SK-N-DZ (cell line): ENCODE results near the gene PKDREJ. TPM values are rescaled to one million over a fixed set of nuclear protein-coding genes. Genes with fewer than 3 reads are reported as not detected.
"Not testable (repeated sequence)": the region's sequence is repeated elsewhere in the genome, so short reads cannot be mapped to it uniquely, and the experiment has no call there.

Experiments used
- DNase-seq: peaks from one replicate; pipeline ENCODE4 v3.0.0-alpha.2; 2015; ENCODE audit warnings: low spot score
- polyA plus RNA-seq, 2 experiments: library from polyadenylated mRNA; depleted of rRNA; stranded (reverse); fragments of >200 nt; gene quantifications; 2 replicates each; pipeline ENCODE4 v1.2.3, GENCODE V29; 2014

Gene PKDREJ, protein sequence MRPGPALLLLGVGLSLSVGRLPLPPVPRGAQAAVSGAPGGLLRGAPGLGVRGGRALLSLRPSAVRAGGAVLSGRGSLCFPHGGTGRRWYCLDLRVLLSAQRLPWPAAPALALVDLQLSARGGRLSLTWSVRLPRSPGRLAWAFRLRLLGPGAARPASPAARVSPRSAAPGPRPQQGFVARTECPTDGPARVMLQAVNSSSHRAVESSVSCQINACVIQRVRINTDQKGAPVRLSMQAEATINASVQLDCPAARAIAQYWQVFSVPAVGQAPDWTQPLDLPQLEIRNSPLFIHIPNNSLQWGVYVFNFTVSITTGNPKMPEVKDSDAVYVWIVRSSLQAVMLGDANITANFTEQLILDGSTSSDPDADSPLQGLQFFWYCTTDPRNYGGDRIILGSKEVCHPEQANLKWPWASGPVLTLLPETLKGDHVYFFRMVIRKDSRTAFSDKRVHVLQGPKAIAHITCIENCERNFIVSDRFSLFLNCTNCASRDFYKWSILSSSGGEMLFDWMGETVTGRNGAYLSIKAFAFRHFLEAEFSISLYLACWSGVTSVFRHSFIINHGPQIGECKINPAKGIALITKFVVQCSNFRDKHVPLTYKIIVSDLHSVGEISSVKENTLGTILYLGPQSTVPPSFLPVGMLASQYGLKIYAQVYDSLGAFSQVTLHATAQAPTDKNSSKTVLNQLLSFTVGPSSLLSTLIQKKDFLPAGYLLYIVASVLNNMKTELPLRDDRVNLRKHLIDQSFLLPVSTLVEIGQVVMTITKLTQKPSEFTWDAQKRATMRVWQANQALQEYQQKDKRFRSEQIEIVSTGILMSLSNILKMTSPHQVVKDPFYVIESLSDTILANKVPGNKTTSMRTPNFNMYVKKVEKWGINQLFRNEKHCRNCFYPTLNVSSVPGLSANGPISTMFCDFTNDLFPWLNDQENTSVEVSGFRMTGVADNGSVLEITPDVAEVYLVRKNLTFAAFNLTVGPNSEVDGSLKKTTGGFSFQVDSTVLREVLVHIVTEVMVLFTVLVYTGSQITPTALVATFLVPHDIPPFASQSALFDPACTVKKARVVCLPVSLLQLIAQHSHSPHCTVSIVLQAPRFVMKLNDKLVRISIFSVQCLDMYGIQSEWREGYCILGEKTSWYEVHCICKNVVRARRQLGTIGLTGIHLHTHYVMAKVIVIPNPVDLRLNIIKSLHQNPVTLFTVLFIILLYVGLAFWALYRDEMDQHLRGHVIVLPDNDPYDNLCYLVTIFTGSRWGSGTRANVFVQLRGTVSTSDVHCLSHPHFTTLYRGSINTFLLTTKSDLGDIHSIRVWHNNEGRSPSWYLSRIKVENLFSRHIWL (N-terminal part only)
- not detected in 2 replicates for polyA plus RNA-seq (2014; cell fraction: cytosol; rRNA removed)
- polyA plus RNA-seq (2014; cell fraction: nucleus; rRNA removed) = not detected in 2 replicates

DNA sequence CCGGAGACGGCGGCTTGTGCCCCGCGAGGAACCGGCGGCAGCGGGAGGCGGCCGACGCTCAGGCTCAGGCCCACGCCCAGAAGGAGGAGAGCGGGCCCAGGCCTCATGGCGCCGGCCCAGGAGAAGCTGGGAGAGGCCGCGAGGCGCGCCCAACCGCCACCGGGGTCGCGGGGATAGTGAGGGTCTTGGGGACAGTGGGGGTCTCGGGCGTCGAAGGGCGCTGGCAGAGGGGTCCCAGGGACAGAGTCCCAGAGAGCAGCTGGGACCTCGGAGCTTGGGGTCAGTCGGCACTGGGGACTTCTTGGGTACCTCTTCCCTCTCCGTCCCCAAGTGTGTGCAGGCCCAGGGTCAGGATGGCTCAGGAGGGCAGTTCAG lies at the start of gene PKDREJ:
Gene PKDREJ, minus strand, starts transcription at position 128 of the 375 bp plus-strand sequence. Its CDS starts 21 bp downstream, at position 107.
- no peak for DNase-seq

DNA sequence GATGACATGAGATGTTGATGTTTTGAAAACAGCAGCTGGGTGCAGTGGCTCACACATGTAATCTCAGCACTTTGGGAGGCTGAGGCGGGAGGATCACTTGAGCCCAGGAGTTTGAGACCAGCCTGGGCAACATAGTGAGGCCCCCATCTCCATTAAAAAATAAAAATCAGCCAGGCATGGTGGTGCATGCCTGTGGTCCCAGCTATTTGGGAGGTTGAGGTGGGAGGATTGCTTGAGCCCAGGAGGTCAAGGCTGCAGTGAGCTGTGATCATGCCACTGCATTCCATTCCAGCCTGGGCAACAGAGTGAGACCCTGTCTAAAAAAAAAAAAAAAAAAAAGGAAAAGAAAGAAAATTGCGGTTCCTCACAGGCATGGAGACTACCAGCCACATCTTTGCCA lies 49.7 kb upstream of the PKDREJ start:
- not testable (repeated sequence) for DNase-seq

DNA sequence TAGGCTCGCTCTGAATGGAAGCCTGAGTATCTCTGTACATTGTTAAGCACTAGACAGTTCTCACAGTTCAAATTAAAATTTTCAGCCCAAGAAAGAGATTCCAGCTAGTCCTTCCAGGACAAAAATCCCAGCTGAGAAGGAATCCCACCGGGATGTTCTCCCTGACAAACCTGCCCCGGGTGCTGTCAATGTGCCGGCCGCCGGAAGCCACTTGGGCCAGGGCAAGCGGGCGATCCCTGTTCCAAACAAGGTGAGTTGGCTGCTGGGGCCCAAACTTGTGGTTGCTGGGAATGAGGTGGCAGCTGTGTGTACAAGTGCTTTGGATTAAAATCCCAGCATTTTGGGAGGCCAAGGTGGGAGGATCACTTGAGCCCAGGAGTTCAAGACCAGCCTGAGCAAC lies 48.9 kb upstream of the PKDREJ start:
- DNase-seq = no peak

- DNase-seq = no peak
Measured at GRCh38 chr22:46309526-46310085, 46.5 kb upstream of the PKDREJ start.

GRCh38 chr22:46308283-46308988 lies 45.3 kb upstream of the PKDREJ start:
- no peak for DNase-seq

DNA sequence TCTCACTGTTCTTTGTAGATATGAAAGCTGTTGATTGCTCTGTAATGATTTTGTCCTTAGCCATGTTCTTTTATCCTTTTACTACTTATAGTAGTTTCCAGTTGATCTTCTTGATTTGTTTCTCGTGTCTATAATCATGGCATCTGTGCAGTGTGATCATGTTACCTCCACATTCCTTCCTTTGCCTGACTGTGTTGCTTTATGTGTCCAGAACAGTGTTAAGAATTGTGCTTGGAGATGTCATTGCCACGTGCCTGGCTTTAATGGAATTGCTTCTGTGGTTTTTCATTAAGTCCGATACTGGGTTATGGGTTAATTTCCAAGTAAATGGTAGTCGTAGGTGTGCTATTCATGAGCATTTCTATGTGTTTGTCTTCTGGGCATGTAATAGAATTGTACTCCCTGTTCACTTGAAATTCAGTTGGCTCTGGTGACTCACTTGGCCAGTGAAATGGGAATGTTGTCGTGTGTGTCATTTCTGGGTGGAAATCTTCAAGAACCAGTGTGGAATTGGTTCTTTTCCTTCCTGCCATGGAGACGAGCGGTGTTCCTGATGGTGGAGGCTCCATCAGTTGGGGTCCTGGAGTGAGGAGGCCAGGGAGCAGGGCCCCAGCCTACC lies 40.3 kb upstream of the PKDREJ start:
- DNase-seq = no peak

DNA sequence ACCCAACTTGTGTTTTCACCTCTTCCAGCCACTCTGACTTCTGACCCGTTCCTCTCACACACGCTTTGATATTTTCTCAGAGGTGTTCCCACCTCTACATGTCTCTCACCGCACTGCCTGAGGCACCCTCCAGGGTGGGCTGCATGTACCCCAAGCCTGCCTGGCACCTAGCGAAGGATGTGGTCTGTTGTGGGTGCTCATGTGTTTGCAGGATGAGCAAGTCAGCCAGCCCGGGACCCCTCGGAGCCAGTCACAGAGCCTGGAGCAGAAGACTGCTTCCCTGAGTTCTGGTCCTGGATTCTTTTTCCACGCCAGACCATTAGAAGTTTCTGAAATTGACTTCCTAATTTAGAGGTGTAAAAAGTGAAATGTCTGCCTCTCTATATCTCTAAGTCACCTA lies 37.3 kb upstream of the PKDREJ start:
- DNase-seq = no peak

- no peak for DNase-seq
Measured at GRCh38 chr22:46299101-46299500, 36.0 kb upstream of the PKDREJ start.

GRCh38 chr22:46297151-46297812 lies 34.1 kb upstream of the PKDREJ start:
- DNase-seq = peak; percentile 41

GRCh38 chr22:46296257-46297150 lies 33.4 kb upstream of the PKDREJ start, which contains the start of gene GTSE1:
Gene GTSE1, plus strand, starts transcription at chr22:46296870. Its CDS starts 531 bp downstream, at chr22:46297401.
- DNase-seq = peak; percentile 98

GRCh38 chr22:46295277-46295971 lies 32.3 kb upstream of the PKDREJ start:
- no peak for DNase-seq

DNA sequence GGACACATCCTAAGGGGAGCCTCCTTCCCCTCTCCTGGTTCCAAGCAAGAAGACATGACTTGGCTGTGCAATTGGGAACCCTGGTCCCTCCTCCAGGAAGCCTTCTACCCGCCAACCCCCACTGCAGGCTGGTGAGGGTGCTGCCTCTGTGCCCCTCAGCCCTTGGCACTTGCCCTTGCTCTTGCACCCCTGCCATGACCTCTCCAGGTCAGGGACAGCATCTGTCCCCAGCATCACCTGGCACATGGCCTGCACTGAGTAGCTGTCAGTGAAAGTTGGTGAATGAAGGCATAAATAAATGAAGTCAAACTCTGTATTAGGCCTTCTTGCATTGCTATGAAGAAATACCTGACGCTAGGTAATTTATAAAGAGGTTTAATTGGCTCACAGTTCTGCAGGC lies 31.6 kb upstream of the PKDREJ start:
- DNase-seq = no peak

DNA sequence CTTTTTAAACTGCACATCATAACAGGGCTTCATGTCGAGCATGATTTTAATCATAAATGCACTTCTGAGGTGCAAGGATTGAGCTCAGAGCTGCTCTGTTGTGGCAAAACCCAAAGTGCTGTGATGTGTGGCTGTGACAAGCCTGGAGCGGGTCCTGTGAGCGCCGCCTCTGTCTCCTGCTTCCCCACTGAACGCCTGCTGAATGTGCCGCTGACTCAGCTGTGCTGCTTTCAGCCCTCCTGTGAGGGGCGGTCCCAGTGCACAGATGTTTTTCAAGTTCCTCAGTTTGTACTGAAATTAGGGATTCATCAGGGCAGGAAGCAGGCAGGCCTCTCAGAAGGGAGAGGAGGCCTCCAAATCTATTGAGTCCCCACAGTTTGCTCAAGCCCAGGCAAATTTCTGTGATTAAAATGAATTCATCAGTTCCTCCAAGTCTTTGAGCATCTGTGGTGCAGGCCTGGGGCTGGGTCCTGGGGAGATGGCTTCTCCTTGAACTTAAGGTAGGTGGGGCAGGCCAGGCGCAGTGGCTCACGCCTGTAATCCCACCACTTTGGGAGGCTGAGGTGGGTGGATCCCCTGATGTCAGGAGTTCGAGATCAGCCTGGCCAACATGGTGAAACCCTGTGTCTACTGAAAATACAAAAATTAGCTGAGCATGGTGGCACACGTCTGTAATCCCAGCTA lies 30.6 kb upstream of the PKDREJ start:
- no peak for DNase-seq

GRCh38 chr22:46292732-46293131 lies 29.6 kb upstream of the PKDREJ start:
- no peak for DNase-seq

GRCh38 chr22:46292173-46292572 lies 29.0 kb upstream of the PKDREJ start:
- no peak for DNase-seq

GRCh38 chr22:46290843-46291785 lies 28.0 kb upstream of the PKDREJ start:
- no peak for DNase-seq
